ENCODE results near the gene UEVLD.

DNA sequence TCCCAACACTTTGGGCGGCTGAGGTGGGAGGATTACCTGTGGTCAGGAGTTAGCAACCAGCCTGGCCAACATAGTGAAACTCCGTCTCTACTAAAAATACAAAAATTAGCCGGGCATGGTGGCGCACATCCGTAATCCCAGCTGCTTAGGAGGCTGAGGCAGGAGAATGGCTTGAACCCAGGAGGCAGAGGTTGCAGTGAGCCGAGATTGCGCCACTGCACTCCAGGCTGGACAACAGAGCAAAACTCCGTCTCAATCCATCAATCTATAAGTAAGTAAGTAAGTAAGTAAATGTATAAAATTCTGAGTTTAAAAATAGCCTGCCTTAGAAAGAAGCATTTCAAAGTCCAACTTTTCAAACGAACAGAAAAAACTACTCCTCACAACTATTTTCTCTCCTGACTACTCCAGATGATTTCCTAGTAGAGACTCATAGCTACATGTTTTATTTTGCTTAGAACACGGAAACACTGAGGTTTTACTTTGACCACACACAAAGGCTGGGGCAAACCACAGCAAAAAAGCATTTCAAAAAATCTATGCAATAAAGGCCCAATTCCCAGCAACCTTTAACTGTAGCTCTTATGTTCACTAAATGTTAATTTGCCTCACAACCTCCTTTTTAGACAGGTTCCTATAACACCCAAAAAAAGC is 29.3 kb upstream of the UEVLD start:
- TF ChIP-seq, protein P1, sequence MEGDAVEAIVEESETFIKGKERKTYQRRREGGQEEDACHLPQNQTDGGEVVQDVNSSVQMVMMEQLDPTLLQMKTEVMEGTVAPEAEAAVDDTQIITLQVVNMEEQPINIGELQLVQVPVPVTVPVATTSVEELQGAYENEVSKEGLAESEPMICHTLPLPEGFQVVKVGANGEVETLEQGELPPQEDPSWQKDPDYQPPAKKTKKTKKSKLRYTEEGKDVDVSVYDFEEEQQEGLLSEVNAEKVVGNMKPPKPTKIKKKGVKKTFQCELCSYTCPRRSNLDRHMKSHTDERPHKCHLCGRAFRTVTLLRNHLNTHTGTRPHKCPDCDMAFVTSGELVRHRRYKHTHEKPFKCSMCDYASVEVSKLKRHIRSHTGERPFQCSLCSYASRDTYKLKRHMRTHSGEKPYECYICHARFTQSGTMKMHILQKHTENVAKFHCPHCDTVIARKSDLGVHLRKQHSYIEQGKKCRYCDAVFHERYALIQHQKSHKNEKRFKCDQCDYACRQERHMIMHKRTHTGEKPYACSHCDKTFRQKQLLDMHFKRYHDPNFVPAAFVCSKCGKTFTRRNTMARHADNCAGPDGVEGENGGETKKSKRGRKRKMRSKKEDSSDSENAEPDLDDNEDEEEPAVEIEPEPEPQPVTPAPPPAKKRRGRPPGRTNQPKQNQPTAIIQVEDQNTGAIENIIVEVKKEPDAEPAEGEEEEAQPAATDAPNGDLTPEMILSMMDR (IDR thresholded peaks at IDR 0.05; ENCODE audit: poor library complexity): no peak
- no peak for TF ChIP-seq EZH2 (IDR thresholded peaks at IDR 0.05; ENCODE audit: borderline replicate concordance)
